ENCODE results near the gene GYPE.
"Not testable (repeated sequence)": the region's sequence is repeated elsewhere in the genome, so short reads cannot be mapped to it uniquely, and the experiment has no call there.

DNA sequence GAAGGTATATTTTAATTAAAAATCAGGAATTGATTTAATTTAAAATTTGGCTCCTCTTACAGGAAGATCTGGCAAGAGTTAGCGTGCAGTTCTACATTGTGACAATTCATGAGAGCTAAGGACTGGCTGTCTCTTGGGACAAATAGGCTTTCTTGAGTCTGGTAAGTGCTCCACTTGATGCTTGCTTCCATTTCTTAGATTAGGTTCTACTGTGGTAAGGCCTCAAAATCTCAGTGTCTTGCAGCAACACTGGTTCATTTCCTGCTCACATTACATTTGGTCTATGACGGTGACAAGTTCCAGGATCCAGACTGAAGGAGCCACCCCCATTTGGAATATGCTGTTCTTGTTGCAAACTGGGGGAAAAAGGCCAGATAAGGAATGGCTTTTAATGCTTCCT is 7.1 kb upstream of the GYPE start:
- not testable (repeated sequence) for TF ChIP-seq EZH2 (IDR thresholded peaks at IDR 0.05; ENCODE audit: insufficient read depth, low read length)
- TF ChIP-seq, protein P1, sequence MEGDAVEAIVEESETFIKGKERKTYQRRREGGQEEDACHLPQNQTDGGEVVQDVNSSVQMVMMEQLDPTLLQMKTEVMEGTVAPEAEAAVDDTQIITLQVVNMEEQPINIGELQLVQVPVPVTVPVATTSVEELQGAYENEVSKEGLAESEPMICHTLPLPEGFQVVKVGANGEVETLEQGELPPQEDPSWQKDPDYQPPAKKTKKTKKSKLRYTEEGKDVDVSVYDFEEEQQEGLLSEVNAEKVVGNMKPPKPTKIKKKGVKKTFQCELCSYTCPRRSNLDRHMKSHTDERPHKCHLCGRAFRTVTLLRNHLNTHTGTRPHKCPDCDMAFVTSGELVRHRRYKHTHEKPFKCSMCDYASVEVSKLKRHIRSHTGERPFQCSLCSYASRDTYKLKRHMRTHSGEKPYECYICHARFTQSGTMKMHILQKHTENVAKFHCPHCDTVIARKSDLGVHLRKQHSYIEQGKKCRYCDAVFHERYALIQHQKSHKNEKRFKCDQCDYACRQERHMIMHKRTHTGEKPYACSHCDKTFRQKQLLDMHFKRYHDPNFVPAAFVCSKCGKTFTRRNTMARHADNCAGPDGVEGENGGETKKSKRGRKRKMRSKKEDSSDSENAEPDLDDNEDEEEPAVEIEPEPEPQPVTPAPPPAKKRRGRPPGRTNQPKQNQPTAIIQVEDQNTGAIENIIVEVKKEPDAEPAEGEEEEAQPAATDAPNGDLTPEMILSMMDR (IDR thresholded peaks at IDR 0.05; ENCODE audit: insufficient read depth, low read depth, low read length), result not testable (repeated sequence)

Measured in astrocyte (in vitro differentiated cells and primary cell).